Ovary (tissue), 9 donors: ENCODE results near the gene PRDM12. TPM values are rescaled to one million over a fixed set of nuclear protein-coding genes. Genes with fewer than 3 reads are reported as not detected.

Experiments used
- DNase-seq, 5 donors: peaks; one replicate each; pipeline ENCODE4 v3.0.0-alpha.2; 2019 to 2020
- H3K27ac ChIP-seq, 2 donors: fragments of 200-600 bp; one replicate each; pipeline versions ENCODE4 v1.5.1 to v1.8.0; 2019 to 2022
- H3K27me3 ChIP-seq: fragments of 200-600 bp; one replicate; pipeline ENCODE4 v1.8.0; 2022
- H3K36me3 ChIP-seq: fragments of 200-600 bp; sonication (generic); one replicate; pipeline ENCODE4 v1.5.1; 2019
- H3K4me1 ChIP-seq: one replicate; pipeline ENCODE4 v1.8.1; 2013; ENCODE audit warnings: mild to moderate bottlenecking, moderate library complexity; ENCODE audit not compliant: insufficient read depth
- H3K4me3 ChIP-seq: fragments of 200-600 bp; sonication (generic); one replicate; pipeline ENCODE4 v1.5.1; 2017
- H3K9me3 ChIP-seq, 2 donors: fragments of 200-600 bp in 1 of 2; sonication (generic) in 1 of 2; one replicate each; pipeline versions ENCODE4 v1.5.1 to v1.8.1; 2013 to 2019; ENCODE audit warnings: mild to moderate bottlenecking in 1 of 2, moderate library complexity in 1 of 2
- CTCF ChIP-seq, 3 donors: fragments of 450-650 bp in 2 of 3; fragments of 200-600 bp in 1 of 3; IDR thresholded peaks; one replicate each; pipeline versions ENCODE4 v1.5.1 to v1.8.0; 2016 to 2022; ENCODE audit warnings: antibody characterized with exemption in 3 of 3, mild to moderate bottlenecking in 1 of 3
- EP300 ChIP-seq: sonication (generic); formaldehyde crosslinking; IDR thresholded peaks from one replicate; pipeline ENCODE4 v1.6.1; 2017; ENCODE audit warnings: antibody characterized with exemption
- POLR2A ChIP-seq: fragments of 450-650 bp; IDR thresholded peaks from one replicate; pipeline ENCODE4 v1.6.1; 2017; ENCODE audit warnings: antibody characterized with exemption, mild to moderate bottlenecking, moderate library complexity
- WGBS, 3 donors: extraction: QIAGEN DNeasy Blood & Tissue Kit in 1 of 3; methylation state at CpG; one replicate each; pipeline versions ENCODE4 v1.1.5 to v1.1.7; 2013 to 2017; 5-methylcytosine and 5-hydroxymethylcytosine counted together
- intact Hi-C, 4 donors: fragments of 100-400 bp; cut with DNase I; formaldehyde crosslinking; loops; one replicate each; pipeline versions ENCODE4 v1.11.0 to v1.15.1; 2022 to 2023
- polyA plus RNA-seq, 2 donors: library from polyadenylated mRNA; stranded (reverse); fragments of 200-250 nt in 1 of 2; fragments of 350-450 nt in 1 of 2; fragmentation: Illumina TruSeq in 1 of 2; extraction: RNeasy Lipid Tissue Mini Kit (QIAGEN cat#74804) in 1 of 2; gene quantifications; one replicate each; pipeline ENCODE4 v1.2.3, GENCODE V29; 2013 to 2014
- total RNA-seq, 7 donors: library from RNA; depleted of rRNA in 2 of 7; stranded (reverse); fragments of >200 nt in 2 of 7; fragmentation: NEBNext Ultra II Directional in 3 of 7; extraction: Animal tissue kit (Norgen Biotek cat#: 25700) in 3 of 7; gene quantifications; one replicate each; pipeline versions ENCODE4 v1.1.0 to v1.2.4, GENCODE V29; 2016 to 2023
- donor health status: DM: no; HTN: no; CAD: no; lungs with moderate emphysema.
- donor health status: DM: no; HTN: no; CAD: no.
- donor health status: Bipolar disorder and iron deficiency.
- donor health status: DM: yes; HTN: yes; CAD: no.
- donor health status: DM: no; HTN: no; CAD: no.
- donor health status: DM: yes; HTN: yes; CAD: no.

PRDM12 gene
- total and polyA plus RNA-seq, 9 donors, result not detected

DNA sequence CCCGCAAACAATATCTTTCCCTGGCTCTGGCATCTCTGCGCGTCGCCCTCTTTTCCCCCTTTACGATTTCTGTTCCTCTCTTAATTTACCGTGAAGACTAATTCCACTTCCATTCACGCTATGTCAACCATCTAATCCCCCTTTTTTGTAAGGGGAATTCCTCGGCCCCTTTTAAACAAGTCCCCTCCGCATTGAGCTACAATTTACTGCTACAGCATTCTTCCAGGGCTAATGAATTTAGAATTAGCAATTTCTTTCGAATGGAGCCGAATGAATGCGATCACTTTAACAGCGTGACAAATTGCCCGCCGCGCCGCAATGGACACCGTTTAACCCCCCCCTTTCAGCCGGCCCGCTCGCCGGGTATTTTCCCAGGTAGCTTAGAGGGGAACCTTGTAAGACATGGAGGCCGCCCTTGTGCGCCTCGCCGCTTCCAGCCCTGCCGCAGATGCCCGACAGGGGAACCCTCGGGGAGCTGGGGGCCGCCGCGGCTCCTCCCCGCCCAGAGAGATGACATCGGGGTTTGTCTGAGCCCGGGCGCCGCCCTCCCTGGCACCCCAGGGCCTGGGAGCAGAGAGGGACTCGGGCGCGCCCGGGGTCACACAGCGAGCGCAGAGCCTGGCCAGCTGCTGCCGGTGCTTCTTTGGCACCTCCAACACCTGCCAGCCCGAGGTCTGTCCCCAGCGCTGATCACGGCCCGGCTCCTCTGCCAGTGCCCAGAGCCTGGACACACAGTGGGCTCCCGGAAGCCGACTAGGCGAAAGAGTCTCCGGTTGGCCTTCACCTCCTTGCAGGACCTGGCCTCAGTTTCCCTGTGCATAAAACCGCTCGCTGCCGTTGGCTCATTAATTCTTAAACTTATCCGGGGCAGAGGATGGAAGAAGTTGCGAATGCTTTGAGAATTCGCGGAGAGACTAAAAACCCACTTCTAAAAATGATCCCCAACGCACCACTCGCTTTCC, 1.3 kb downstream of the PRDM12 start:
- H3K9me3 ChIP-seq, result no peaks in the 10 kb centered on the region
- TF ChIP-seq EP300, result no peak
- no peak for TF ChIP-seq CTCF (IDR thresholded peaks at IDR 0.05)
- 3 to 4% (median 4%) methylated on average over 61 of the region's 61 CpGs for WGBS, 3 donors
- no peak overlapping the region for H3K27ac ChIP-seq
- H3K27me3 ChIP-seq, result peaks cover 11% of the 10 kb centered on the region
- H3K4me1 ChIP-seq, result peaks cover 6% of the 10 kb centered on the region
- DNase-seq, result no peak
- no peaks in the 10 kb centered on the region for H3K36me3 ChIP-seq
- no peak overlapping the region for H3K4me3 ChIP-seq
- intact Hi-C loops, result no loop called here

DNA sequence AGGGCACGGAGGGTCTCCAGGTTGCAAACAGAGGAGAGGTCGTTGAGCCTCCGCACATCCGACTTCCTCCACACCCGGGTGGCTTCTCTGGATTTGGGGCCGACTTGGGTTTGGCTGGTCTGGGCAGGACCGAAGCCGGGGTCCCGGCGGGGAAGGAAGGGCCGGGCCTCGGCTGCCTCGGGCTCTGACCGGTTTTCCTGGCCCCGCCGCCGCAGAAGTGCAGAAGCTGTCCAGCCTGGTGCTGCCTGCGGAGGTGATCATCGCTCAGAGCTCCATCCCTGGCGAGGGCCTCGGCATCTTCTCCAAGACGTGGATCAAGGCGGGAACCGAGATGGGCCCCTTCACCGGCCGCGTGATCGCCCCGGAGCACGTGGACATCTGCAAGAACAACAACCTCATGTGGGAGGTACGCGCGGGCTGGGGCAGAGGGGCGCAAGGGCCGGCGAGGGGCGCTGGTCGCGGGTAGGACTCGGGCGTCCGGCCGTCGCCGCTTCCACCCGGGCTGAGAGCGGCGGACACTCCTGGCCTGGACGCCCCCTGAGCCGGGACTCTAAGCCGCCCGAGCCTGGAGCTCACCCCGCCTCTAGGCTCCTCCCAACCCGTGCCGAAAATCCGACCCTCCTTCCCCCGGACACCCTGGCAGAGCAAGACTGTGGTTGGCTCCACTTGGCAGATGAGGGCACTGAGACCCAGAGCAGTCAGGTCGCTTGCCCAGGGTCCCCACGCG, 2.2 kb downstream of the PRDM12 start:
- Histone ChIP-seq H3K9me3 (no peaks in the 10 kb centered on the region), H3K4me1 (peaks cover 4% of the 10 kb centered on the region), H3K27me3 (peaks cover 11% of the 10 kb centered on the region), H3K36me3 (no peaks in the 10 kb centered on the region), H3K27ac (no peak overlapping the region), H3K4me3 (no peak overlapping the region)
- 7 to 15% (median 10%) methylated on average over 49 to 60 of the region's 60 CpGs for WGBS, 3 donors
- no peak for TF ChIP-seq CTCF (IDR thresholded peaks at IDR 0.05)
- TF ChIP-seq EP300, result no peak
- no peak for TF ChIP-seq POLR2A
- DNase-seq, result no peak
- intact Hi-C loops, result no loop called here

GRCh38 chr9:130667120-130667435, 2.7 kb downstream of the PRDM12 start:
- Histone ChIP-seq H3K9me3 (no peaks in the 10 kb centered on the region), H3K36me3 (no peaks in the 10 kb centered on the region), H3K27ac (no peak overlapping the region), H3K4me1 (peaks cover 4% of the 10 kb centered on the region), H3K27me3 (peaks cover 9% of the 10 kb centered on the region), H3K4me3 (no peak overlapping the region)
- intact Hi-C loops, result no loop called here
- no peak for DNase-seq
- WGBS, 3 donors, result 70 to 87% (median 84%) methylated on average over 4 of the region's 4 CpGs
- TF ChIP-seq EP300 (no peak), POLR2A (no peak), CTCF (IDR thresholded peaks at IDR 0.05) (no peak)

DNA sequence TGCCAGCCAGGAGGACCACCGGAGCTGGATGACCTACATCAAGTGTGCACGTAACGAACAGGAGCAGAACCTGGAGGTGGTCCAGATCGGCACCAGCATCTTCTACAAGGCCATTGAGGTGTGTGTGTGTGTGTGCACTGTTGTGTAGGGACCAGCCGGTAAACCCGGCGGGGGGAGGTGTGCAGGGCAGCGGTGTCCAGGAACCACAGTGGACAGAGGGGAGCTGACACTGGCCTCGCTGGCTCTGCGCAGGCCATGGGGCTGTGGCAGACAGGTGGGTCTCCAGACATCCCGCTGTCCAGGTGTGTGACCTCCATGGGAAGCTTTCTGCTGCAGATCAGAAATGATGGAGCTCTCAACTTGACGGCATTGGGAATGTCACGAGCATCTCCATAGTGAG, 3.8 kb downstream of the PRDM12 start:
- Histone ChIP-seq H3K36me3 (no peaks in the 10 kb centered on the region), H3K4me1 (peaks cover 4% of the 10 kb centered on the region), H3K27me3 (peaks cover 5% of the 10 kb centered on the region), H3K27ac (no peak overlapping the region), H3K4me3 (no peak overlapping the region), H3K9me3 (no peaks in the 10 kb centered on the region)
- no peak for DNase-seq
- 91 to 96% (median 94%) methylated on average over 13 of the region's 13 CpGs for WGBS, 3 donors
- intact Hi-C loops, result no loop called here
- TF ChIP-seq CTCF (IDR thresholded peaks at IDR 0.05) (no peak), EP300 (no peak), POLR2A (no peak)
